ENCODE data around the gene TMEM87B. TPM values are rescaled to one million over a fixed set of nuclear protein-coding genes. Genes with fewer than 3 reads are reported as not detected.

Gene TMEM87B
- total and polyA plus RNA-seq, 2 of the 4 experiments (the other 2 are of a cell fraction) = 6.3 to 12.5 TPM

DNA sequence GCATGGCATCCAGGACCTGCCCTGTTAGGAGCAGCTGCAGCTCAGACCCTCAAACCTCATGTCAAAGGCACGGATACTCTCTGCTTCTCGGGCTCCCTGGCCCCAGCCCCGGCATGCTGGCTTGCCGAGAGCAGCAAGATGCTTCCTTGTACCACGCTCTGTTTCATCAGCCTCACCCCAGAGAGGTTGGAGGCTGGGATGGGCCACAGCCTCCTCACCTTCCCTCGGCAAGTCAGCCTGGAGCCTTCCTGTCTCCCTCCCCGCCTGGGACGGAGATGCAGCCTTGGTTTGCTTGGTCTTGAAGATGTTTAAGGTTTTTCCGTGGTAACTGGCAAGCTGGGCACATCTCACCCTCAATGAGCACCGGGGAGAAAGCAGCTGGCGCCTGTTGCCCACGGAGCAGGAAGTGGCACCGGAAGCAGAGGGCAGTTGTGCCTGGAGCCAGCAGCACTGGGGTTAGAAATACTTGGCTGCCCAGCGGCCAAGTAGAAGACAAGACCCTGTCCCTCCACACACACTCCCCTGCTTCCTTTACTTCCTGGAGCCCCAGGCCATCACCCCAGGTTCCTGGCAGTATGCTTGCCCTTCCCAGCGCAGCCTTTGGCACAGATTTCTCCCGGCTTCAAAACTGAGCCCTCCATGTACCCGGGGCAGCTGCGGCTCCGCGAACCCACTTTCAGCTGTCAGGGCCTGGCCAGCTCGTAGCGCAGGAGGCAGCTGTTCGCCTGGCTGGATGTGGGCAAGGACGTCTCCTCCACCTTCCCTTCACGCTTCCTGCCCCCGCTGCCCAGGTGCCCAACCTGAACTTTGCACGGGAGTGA is 100.5 kb downstream of the TMEM87B start:
- no peak overlapping the region for H3K9ac ChIP-seq (ENCODE audit: low read depth, low read length)
- H4K91ac ChIP-seq (ENCODE audit: insufficient read depth, low read depth, low read length) = no peak overlapping the region
- in situ Hi-C loops (cut with MboI; ENCODE audit: low sequenced_read_pairs) (no loop called here), dilution Hi-C loops (cut with HindIII; ENCODE audit: low sequenced_read_pairs, unreplicated experiment) (no loop called here), intact Hi-C loops (cut with micrococcal nuclease) (no loop called here)
- no TSS peak for BruUV-seq (replicated peaks)
- ATAC-seq (ENCODE audit: low read depth) (no peak), DNase-seq (no peak)
- no peak overlapping the region for H2BK20ac ChIP-seq (ENCODE audit: low read depth, low read length)
- H3K27me3 ChIP-seq (ENCODE audit: control insufficient read depth, insufficient read depth, low read length) = no peaks in the 10 kb centered on the region
- no peak overlapping the region for H3K18ac ChIP-seq (ENCODE audit: low read depth, low read length)
- no peaks in the 10 kb centered on the region for H3K36me3 ChIP-seq (ENCODE audit: control insufficient read depth, insufficient read depth, low read length)
- no peak overlapping the region for H2AK9ac ChIP-seq (replicated peaks; ENCODE audit: low read depth, low read length, poor library complexity)
- ChIA-PET POLR2A (ENCODE audit: unreplicated experiment) (interaction anchor here (0.6 kb wide), 1 partner anchor 23 kb away, joined by 3 read pairs; no protein-coding TSS in a partner anchor), CTCF (no interaction called here)
- H2BK15ac ChIP-seq (ENCODE audit: low read depth, low read length) = no peak overlapping the region
- H3K4me1 ChIP-seq (ENCODE audit: control insufficient read depth, insufficient read depth, low read length) = peaks cover 9% of the 10 kb centered on the region
- H3K4ac ChIP-seq (ENCODE audit: low read depth, low read length) = no peak overlapping the region
- no peak overlapping the region for H2AFZ ChIP-seq (replicated peaks; ENCODE audit: low read length, poor library complexity)
- H3K9me1 ChIP-seq (ENCODE audit: insufficient read depth, low read length) = peaks cover 2% of the 10 kb centered on the region; the same call in 1 of the 2 replicates
- H2AK5ac ChIP-seq (ENCODE audit: low read depth, low read length) = no peak overlapping the region
- no peak overlapping the region for H3K27ac ChIP-seq (ENCODE audit: insufficient read depth, low read length)
- H3K4me3 ChIP-seq (ENCODE audit: insufficient read depth, low read depth, low read length) = no peak overlapping the region
- no peak overlapping the region for H2BK5ac ChIP-seq (ENCODE audit: low read depth, low read length, poor library complexity, severe bottlenecking)
- no peak overlapping the region for H3K4me2 ChIP-seq (ENCODE audit: low read depth, low read length)
- 90% methylated on average over 4 of the region's 27 CpGs; no CpG with 5 or more reads in 1 of the 2 experiments for whole genome bisulfite sequencing, 2 experiments (ENCODE audit: extremely low coverage in 2 of 2, insufficient read length in 1 of 2)
- no peak overlapping the region for H2BK120ac ChIP-seq (ENCODE audit: low read depth, low read length)
- no peak overlapping the region for H3K56ac ChIP-seq (ENCODE audit: extremely low read depth, insufficient read depth, low read length)
- TF ChIP-seq CEBPB (IDR thresholded peaks at IDR 0.05; ENCODE audit: low read depth, low read length) (no peak), RCOR1 (IDR thresholded peaks at IDR 0.05; ENCODE audit: insufficient replicate concordance, low read length) (no peak), FOS (IDR thresholded peaks at IDR 0.05; ENCODE audit: low read depth, low read length) (no peak), RFX5 (IDR thresholded peaks at IDR 0.05; ENCODE audit: low read depth, low read length) (no peak), BHLHE40 (IDR thresholded peaks at IDR 0.05; ENCODE audit: low read depth, low read length) (no peak), CHD1 (IDR thresholded peaks at IDR 0.05; ENCODE audit: low read depth, low read length) (no peak), RAD21 (IDR thresholded peaks at IDR 0.05; ENCODE audit: low read length) (no peak), USF2 (IDR thresholded peaks at IDR 0.05; ENCODE audit: low read depth, low read length) (no peak), MAFK (IDR thresholded peaks at IDR 0.05; ENCODE audit: low read depth, low read length) (no peak), MXI1 (IDR thresholded peaks at IDR 0.05; ENCODE audit: borderline replicate concordance, low read depth, low read length) (no peak), NFE2L2 (IDR thresholded peaks at IDR 0.05; ENCODE audit: low read depth, low read length) (no peak)
- TF ChIP-seq, protein P1, sequence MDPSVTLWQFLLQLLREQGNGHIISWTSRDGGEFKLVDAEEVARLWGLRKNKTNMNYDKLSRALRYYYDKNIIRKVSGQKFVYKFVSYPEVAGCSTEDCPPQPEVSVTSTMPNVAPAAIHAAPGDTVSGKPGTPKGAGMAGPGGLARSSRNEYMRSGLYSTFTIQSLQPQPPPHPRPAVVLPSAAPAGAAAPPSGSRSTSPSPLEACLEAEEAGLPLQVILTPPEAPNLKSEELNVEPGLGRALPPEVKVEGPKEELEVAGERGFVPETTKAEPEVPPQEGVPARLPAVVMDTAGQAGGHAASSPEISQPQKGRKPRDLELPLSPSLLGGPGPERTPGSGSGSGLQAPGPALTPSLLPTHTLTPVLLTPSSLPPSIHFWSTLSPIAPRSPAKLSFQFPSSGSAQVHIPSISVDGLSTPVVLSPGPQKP (IDR thresholded peaks at IDR 0.05; ENCODE audit: borderline replicate concordance, low read depth, low read length) = no peak
- no peaks in the 10 kb centered on the region for H4K20me1 ChIP-seq (ENCODE audit: insufficient read depth, low read length)
- H3K9me3 ChIP-seq (ENCODE audit: control insufficient read depth, insufficient read depth, low read length) = no peaks in the 10 kb centered on the region
- no peak overlapping the region for H4K8ac ChIP-seq (ENCODE audit: low read depth in 2 of 2, low read length in 2 of 2)
- no peak overlapping the region for H3K23ac ChIP-seq (ENCODE audit: low read depth, low read length)
- H3K79me1 ChIP-seq (ENCODE audit: low read depth in 1 of 2, low read length in 2 of 2) = 0 out of 4 replicates have a peak, but pooled peaks cover 0 to 4% of the 10 kb centered on the region in 2 experiments
- H4K5ac ChIP-seq (ENCODE audit: low read depth, low read length) = no peak overlapping the region
- no peak overlapping the region for H3K14ac ChIP-seq (replicated peaks; ENCODE audit: low read depth, low read length)

Measured in IMR-90 (cell line).